IPS DF 19.7 (cell line): ENCODE results near the gene TGFBR3L.
"Not testable (repeated sequence)": the region's sequence is repeated elsewhere in the genome, so short reads cannot be mapped to it uniquely, and the experiment has no call there.

Experiments used
- DNase-seq: peaks from one replicate; pipeline ENCODE4 v3.0.0-alpha.2; 2013; ENCODE audit warnings: low read depth, low spot score

TGFBR3L gene

DNA sequence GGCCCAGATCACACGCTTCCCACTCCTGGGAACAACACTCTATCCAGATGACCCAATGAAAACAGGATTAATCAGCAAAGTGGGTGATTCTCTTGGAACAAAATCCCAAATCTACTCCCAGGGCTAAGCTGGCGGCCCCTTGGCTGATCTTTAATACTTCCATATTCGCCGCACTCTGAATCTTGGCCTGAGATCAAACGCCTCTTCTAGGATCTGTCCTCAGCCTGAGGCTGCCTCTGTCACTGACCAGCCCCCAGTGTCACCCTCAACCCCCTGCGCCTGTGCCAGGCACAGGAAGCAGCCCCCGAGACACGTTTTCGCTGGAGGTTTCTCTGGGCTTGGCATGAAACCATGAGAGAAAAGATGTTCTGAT lies 13.7 kb downstream of the TGFBR3L start:
- DNase-seq = no peak

DNA sequence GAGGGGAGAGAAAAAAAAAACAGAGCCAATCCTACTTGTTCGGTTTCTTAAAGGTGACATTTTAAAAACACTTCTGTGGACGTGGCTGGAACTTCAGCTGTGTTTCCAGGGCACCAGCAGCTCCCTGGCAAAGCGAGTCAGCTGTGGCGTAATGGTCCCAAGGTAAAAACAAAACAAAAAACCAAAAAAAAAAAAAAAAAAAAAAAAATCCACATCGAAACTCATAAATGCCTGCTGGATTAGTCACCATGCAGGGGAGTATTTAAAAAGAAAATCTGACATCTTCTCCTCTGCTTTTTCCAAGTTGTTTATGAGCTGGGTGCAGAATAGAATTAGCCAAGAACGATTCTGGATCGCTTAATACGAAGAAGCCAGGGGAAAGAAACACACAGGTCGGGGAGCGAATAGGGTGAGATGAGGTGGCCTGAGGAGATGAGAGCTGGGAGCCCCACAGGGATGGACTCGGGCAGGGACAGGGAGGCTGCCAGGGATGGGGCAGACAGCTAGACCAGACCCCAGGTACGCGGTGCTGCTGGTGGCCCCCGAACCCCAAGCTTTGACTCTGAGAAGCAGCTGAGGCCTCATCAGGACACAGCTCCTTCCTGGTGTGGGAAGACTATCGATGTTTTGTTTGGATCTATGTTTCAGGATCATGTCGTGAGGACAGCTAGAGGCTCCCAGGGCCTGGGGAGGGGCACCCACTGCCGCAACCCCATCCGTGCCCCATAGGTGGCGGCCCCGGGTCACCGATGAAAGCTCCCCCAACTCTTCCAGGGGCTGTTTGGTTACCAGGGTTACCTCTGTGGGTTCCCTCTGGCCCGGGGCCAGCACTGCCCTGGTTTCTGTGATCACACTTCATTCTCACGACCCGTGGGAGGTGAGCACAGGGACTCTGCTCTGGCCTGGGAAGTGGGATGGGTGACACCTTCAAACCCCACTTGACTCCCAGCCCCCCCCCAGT lies 14.4 kb downstream of the TGFBR3L start:
- no peak for DNase-seq

DNA sequence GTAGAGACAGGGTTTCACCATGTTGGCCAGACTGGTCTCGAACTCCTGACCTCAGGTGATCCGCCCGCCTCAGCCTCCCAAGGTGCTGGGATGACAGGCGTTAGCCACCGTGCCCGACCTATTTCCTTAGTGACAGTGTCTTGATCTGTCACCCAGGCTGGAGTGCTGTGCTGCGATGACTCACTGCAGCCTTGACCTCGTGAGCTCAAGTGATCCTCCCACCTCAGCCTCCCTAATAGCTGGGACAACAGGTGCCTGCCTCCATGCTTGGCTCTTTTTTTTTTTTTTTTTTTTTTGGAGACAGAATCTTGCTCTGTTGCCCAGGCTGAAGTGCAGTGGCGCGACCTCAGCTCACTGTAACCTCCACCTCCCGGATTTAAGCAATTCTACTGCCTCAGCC lies 15.4 kb downstream of the TGFBR3L start:
- DNase-seq = not testable (repeated sequence)

DNA sequence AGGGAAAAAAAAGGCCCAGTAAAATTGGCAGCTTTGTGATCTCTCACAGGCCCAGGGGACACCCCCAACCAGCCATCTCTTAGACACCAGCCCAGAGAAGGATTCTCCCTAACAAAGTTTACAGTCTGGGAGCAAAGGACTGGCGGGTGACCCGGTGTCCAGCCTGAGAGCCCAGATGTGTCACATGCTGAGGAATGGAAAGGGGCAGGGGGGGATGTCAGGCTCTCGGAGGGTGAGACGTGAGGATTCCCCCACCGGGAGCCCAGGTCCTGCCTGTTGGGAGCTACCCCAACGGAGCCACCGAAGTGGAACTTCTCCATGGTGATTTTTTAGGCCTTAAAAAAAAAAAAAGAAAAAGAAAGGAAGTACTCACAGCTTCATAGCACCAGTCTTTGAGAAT lies 16.1 kb downstream of the TGFBR3L start:
- DNase-seq = no peak

DNA sequence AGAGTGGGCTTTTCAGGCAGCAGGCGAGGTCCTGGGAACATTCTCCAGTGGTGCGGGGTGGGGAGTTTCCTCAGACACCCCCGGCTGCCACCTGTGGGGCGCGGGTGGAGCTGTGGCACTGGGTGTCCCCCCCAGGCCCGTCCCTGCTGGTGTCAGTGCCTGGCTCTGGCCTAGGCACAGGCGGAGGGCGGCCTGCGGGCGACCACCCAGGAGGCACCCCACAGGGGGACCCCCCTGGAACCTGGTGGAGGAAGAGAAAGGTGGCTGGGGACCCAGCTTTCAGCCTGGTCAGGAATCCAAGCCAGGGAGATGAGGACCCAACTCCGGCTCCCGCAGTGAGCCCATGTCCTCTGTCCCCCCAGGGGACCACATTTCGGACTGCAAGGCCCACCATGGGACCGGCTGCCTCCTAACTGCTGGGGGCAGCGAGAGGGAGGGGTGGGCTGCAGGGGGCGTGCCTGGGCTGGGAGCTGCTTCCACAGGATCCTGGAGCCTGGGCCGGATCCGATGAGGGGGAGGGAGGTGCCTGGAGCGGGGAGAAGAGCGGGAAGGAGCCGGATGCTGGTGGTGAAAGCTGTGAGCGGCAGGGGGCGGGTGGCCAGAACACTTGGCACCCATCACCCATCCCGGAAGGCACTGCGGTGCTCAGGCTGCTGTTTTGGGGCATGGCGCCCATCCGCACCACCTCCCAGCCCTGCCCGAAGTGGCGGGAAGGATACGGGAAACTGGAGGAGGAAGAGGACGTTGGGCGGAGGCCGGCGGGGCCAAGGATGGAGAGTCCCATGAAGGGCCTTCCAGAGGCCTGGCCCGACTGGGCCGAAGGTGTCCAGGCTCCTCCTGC lies 16.8 kb downstream of the TGFBR3L start:
- no peak for DNase-seq

DNA sequence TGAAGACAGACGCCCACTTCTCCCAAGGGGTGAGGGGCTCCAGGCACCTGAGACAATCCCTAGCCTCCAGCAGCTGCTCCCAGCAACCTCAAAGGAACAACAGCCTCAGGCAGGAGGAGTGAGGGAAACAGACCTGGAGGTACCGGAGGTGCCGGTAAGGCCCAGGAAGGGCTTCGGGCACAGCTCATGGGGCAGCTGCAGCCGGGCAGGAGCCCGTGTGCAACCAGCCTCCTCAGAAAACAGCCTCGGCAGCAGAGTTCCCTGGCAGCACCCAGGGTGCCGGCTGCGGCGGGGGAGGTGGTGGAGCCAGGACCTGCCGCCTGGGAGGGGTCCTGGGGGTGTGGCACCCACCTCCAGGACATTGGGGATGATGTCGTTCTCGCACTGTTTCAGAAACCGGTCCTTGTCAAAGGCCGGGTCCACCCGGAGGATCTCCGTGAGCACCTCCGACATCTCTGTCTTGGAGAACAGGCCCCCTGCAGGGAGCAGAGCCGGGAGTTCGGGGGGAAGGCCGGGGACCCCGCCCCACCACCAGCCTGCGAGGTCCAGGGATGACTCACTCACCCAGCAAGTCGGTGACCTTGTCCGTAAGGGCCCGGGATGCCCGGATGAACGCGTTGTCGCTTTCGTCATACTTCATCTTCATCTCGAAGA lies 17.8 kb downstream of the TGFBR3L start:
- DNase-seq = no peak

DNA sequence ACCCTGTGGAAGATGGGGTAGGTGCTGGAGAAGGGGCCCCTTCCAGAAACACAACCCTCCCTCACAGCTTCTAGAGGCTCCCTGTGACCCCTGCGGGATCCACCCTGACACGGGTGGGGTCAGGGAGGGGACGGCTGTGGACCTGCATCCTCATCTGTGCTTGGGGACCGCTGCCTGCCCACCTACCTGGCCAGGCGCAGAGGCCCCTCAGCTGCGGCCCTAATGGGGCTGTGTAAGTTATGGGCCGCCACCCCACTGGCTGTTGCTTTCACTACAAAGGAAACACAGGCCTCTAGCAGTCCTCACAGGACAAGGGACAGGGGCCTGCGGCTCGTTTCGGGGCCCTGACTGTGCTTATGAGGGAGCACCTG lies 18.3 kb downstream of the TGFBR3L start:
- DNase-seq = no peak

DNA sequence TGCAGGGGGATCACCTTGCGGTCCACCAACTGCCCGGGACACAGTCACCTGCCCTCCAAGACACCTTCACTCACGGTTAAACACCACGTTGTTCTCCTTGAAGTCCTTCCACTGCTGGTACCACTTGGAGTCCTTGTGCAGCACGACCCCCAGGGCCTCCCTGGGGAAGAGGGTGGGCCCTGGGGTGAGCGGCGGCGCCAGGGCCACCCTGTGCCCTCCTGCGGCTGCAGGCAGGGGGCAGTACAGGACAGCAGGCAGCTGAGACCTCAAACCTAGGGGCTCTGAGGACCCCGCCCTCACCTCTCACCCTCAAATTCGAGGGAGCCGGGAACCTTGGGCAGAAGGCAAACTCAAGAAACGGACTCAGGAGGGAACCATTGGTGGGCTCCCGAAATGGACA lies 18.8 kb downstream of the TGFBR3L start:
- no peak for DNase-seq

DNA sequence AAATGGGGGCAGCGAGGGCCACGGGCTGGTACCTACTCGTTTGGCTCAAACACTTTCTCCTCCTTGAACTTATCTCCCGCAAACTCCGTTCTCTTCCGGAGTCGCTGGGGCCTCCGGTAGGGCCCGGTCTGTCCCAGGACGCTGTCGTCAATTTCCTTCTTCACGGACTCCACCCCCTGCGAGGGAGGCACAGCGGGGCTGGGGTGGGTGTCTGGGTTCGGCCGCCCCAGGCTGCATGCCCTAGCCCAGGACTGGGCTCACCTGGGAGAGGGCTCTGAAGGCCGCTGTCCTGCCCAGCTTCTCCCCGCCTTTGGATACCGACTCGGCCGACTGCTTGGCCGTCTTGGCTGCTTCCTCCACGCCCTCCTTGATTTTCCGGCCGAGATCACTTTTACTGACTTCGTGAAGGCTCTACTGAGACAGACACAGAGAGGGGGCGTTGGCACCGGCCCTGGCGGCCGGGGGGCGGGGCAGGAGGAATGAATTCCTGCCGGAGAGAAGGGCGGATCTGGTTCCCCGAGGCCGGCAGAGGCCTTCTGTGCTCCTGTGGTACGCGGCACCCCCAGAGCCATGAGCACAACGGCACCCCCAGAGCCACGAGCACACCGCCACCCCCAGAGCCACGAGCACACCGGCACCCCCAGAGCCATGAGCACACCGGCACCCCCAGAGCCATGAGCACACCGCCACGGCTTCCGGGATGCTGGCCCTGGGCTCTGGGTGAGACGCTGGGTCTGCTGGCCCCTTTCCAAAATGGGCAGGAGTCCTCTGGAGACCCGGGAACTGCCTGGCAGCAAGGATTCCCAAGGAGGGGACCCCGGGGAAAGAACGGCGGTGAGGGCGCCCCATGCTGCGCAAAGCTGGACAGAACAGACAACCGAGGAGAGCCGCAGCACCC lies 19.4 kb downstream of the TGFBR3L start:
- no peak for DNase-seq

DNA sequence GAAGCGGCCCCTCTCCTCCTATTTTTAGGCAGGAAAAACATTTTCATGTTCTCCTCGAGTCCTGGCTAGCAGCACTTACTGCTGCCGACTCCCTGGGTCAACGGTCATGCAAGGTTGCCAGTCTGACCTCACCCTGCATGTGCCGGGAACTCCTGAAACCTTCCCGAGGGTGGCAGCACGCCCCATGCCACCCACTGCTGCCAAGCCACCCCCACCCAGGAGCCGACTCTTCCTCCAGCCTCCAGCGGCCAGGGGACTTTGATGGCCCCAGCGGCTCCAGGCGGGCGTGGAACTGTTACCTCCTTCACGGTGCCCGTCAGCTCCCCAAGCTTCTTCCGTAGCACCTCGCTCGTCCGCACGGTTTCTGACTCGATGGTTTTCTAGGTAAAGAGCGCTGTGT lies 20.1 kb downstream of the TGFBR3L start:
- DNase-seq = no peak

DNA sequence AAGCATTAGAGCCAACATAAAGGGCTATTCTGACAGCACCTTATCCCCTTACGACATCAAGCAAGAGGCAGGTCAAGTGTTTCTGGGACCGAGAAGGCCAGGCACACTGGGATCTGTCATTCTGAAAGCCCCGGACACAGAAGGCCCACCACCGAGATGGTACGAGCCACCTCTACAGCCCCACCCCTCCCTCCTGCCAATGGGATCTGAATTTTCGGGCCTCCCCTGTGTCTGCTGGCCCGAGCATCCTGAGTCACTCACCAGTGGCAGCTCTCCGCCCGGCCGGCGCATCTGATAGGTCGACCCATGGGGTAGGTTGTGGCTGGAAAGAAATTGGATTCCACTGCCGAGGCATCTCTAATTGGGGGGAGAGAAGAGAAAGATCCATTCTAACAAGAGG lies 26.2 kb downstream of the TGFBR3L start:
- no peak for DNase-seq

DNA sequence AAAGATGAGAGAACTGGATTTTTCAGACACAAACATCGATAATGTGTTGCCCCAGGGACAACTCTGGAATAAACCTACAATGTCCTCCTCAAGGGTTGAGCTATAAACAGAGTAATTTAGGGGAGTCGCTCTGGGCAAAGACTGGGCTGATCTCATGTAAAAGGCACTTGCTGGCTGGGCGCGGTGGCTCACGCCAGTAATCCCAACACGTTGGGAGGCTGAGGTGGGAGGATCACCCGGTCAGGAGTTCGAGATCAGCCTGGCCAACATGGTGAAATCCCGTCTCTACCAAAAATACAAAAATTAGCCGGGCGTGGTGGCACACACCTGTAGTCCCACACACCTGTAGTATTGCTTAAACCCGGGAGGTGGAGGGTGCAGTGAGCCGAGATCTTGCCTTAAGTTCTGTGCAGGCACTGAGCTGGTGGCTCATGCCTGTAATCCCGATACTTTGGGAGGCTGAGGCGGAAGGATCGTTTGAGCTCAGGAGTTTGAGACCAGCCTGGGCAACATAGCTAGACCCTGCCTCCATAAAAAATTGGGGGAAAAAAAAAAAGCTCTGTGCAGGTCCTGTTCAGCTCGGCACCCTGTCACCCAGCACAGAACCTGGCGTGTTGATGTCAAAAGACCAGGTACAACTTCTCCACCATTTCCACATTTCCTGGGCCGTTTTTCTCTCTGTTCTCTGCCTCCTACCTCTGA lies 27.4 kb downstream of the TGFBR3L start:
- no peak for DNase-seq

DNA sequence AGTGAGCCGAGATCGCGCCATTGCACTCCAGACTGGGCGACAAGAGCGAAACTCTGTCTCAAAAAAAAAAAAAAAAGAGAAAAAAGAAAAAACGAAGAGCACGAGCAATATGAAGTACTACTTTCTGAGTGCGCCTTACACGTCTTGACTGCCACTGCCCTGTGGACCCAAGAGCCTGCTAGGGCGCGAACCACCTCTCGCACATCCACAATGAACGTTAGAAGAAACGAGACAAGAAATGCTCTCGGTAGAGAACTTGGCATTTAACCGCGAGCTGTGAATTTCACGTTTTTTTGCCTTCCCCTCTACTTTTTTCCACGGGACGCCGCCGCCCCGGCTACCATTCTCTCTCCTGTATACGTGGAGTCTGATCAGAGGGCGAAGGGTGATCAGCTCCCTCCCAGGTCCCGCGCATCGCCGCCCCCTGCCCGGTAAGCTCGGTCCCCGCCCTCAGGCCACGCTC lies 28.4 kb downstream of the TGFBR3L start:
- DNase-seq = no peak

DNA sequence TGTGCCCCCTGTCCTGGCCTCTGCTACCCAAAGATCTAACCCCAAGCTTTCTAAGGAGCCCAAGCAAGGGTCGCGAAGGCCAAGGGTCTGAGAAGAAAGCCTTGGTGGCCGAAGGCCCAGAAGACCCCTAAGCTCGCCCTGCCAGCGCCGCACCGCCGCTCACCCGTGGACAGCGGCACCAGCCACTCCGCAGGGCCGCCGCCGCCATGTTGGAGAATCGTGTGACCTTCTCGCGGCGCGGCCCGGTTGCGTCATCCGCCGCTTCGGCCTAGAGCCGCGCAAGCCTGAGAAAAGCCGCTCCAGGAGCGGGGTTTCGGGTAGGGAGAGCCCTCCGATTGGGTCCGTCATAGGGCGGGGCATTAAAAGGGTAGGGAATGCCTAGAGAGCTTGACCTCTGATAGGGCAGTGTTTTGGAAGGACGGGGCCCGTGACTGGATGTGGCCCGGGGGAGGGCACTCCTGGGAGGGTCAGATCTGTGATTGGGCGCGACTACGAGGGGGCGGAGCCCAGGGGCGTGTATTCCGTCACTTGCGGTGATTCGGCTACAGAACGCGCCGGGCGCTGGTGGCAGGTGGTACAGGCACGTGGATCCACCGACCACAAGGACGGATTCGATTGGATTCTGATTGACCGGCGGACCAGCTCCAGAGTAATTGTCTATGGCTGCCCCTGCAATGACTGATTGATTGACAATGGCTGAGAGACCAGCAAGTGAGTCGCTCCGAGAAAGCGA lies 29.0 kb downstream of the TGFBR3L start, which contains the start of gene TIMM44:
TIMM44 (minus strand) TSS at position 223 of the 733 bp plus-strand sequence; CDS start at position 208, 15 bp downstream.
- peak; percentile 97 for DNase-seq

DNA sequence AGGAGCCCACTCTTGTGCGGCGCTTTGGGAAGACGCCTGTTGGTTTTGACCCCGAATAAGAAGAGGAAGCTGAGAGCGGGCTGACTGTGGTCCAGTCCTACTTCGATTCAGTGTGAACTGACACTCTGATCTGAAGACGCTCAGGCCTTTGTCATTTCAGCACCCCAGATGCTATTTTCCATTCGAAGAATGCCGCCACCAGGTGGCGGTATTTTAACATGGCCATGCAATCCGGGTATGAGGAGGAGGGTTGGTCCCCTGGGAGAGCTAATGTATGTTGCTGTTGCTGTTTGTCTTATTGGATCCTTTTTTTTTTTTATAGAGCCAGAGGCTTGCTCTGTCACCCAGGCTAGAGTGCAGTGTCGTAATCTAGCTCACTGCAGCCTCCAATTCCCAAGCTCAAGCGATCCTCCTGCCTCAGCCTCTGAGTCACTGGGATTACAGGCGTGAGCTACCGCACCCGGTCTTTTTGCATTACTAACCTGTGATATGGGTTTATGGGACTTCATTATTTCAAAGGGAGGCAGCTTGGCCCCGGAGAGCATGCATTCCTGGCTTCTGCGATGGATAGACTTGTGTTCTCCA lies 29.6 kb downstream of the TGFBR3L start:
- DNase-seq = no peak

DNA sequence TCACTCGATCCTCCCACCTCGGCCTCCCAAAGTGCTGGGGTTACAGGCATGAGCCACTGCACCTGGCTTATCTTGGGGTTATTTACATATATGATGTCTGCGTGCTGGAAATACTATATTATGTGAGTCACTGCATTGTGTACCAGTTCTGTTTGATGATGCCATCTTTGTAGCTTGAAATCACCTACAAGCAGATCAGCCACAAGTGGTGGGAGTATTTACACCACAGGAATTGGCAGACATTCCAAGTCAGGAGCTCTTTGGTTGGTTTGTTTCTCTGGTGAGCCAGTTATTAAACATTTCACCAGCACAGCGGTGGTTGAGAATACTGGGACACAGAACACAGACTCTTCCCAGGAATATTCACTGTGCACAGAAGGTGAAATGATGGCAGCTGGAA lies 33.3 kb downstream of the TGFBR3L start:
- no peak for DNase-seq

DNA sequence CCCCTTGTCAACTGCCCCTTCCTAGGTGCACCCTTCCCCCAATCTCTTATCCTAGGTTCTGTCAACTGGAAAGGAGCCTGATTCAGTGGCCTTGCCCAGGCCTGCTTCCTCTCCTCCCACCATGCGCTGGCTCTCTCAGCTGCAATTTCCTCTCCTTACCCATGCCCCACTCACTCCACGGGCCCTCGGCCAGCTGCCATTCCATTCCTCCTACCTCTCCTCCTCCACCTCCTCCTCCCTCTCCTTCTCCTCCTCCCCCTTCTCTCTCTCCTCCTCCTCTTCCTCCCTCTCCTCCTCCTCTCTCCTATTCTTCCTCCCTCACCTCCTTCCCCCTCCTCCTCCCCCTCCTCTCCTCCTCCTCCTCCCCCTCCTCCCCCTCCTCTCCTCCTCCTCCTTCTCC lies 38.4 kb downstream of the TGFBR3L start:
- no peak for DNase-seq

DNA sequence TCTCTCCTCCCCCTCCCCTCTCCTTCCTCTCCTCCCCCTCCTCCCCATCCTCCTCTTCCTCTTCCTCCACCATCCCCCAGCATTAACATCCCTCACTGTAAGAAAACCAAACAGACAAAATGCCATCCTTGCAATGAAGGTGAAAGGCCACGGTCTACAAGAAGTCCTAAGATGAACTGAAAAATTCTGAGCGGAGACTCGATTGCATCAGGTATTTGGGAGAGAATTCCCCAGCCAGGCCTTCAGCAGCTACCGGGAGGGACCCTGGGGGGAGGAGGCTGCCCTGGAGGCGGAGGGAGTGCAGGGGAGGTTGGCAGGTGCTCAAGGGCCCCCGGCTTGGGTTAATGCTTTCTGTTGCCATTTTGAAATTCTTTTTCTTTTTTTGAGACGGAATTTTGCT lies 38.9 kb downstream of the TGFBR3L start:
- DNase-seq = no peak

DNA sequence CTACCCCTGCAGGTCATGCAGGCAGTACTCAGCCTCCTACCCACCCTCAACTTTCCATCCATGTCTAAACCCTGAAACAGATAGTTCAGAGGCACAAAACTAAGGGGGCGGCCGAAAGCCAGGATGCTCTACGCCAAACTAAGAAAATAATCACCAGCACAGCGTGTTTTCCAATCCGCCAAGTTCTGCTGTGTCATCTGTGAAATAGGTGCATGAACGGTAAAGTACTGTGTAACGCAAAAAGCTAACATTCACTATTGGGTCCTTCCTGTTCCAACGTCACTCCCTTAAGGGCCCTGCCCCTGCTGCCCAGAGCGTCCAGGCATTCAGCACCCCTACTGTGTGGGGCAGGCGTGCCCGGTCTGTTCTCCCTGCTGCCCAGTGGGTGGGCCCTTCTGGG lies 41.1 kb downstream of the TGFBR3L start:
- no peak for DNase-seq
